Measurements from ENCODE around the gene PLA2G2F. TPM values are rescaled to one million over a fixed set of nuclear protein-coding genes. Genes with fewer than 3 reads are reported as not detected.

The PLA2G2F gene
- polyA plus RNA-seq (2013, experiment 1 of 2; ENCODE audit: insufficient read length), result not detected
- polyA plus RNA-seq (2013, experiment 2 of 2; ENCODE audit: insufficient read length), result not detected

- no peak for DNase-seq
These were observed at the start of gene PLA2G2F for GRCh38 chr1:20138961-20139550. Gene PLA2G2F, plus strand, starts transcription at chr1:20139323. Its CDS starts 105 bp downstream, at chr1:20139428.

GRCh38 chr1:20089328-20090077, 49.6 kb upstream of the PLA2G2F start:
- no peak for DNase-seq

GRCh38 chr1:20090119-20090518, 49.0 kb upstream of the PLA2G2F start:
- DNase-seq, result no peak

GRCh38 chr1:20090641-20091040, 48.5 kb upstream of the PLA2G2F start:
- DNase-seq, result no peak

- no peak for DNase-seq
These were observed 45.8 kb upstream of the PLA2G2F start for GRCh38 chr1:20093303-20093702.

- no peak for DNase-seq
These were observed 45.2 kb upstream of the PLA2G2F start for GRCh38 chr1:20093940-20094391.

- DNase-seq, result no peak
These were observed 43.3 kb upstream of the PLA2G2F start for GRCh38 chr1:20095564-20096434.

GRCh38 chr1:20096840-20097447, 42.2 kb upstream of the PLA2G2F start:
- no peak for DNase-seq

GRCh38 chr1:20099533-20099932, 39.6 kb upstream of the PLA2G2F start:
- no peak for DNase-seq

- peak; percentile 47 for DNase-seq
These were observed 38.3 kb upstream of the PLA2G2F start for GRCh38 chr1:20100632-20101355.

- DNase-seq, result no peak
These were observed 36.2 kb upstream of the PLA2G2F start for GRCh38 chr1:20102875-20103274.

GRCh38 chr1:20105856-20106255, 33.3 kb upstream of the PLA2G2F start:
- DNase-seq, result no peak

- no peak for DNase-seq
These were observed 31.8 kb upstream of the PLA2G2F start for GRCh38 chr1:20107351-20107750.

GRCh38 chr1:20107796-20108195, 31.3 kb upstream of the PLA2G2F start:
- no peak for DNase-seq

- DNase-seq, result no peak
These were observed 30.6 kb upstream of the PLA2G2F start for GRCh38 chr1:20108366-20109123.

GRCh38 chr1:20109223-20109856, 29.8 kb upstream of the PLA2G2F start:
- no peak for DNase-seq

GRCh38 chr1:20110679-20111078, 28.4 kb upstream of the PLA2G2F start:
- no peak for DNase-seq

- DNase-seq, result no peak
These were observed 27.7 kb upstream of the PLA2G2F start for GRCh38 chr1:20111452-20111851.

GRCh38 chr1:20112279-20113000, 26.7 kb upstream of the PLA2G2F start:
- no peak for DNase-seq

Data from fibroblast of skin of back (primary cell).